Cardiac fibroblast (primary cell): ENCODE data around the gene UAP1.

ENCODE experiments used
- DNase-seq, 2 donors: peaks; one replicate each; pipeline versions ENCODE4 v3.0.0 to v3.0.0-alpha.2; 2010; ENCODE audit warnings: low read depth in 2 of 2
- H3K4me3 ChIP-seq, 2 donors: replicated peaks in 1 of 2; 1 replicate in 1 of 2; 2 replicates in 1 of 2; pipeline ENCODE4 v1.5.1; 2011; ENCODE audit warnings: low read depth in 2 of 2, low read length in 2 of 2, mild to moderate bottlenecking in 2 of 2, moderate library complexity in 1 of 2
- TF ChIP-seq, protein P1 (sequence below): IDR thresholded peaks from one replicate; pipeline ENCODE4 v1.5.1; 2011; ENCODE audit warnings: low read depth, mild to moderate bottlenecking, low read length, inconsistent platforms

Gene UAP1

DNA sequence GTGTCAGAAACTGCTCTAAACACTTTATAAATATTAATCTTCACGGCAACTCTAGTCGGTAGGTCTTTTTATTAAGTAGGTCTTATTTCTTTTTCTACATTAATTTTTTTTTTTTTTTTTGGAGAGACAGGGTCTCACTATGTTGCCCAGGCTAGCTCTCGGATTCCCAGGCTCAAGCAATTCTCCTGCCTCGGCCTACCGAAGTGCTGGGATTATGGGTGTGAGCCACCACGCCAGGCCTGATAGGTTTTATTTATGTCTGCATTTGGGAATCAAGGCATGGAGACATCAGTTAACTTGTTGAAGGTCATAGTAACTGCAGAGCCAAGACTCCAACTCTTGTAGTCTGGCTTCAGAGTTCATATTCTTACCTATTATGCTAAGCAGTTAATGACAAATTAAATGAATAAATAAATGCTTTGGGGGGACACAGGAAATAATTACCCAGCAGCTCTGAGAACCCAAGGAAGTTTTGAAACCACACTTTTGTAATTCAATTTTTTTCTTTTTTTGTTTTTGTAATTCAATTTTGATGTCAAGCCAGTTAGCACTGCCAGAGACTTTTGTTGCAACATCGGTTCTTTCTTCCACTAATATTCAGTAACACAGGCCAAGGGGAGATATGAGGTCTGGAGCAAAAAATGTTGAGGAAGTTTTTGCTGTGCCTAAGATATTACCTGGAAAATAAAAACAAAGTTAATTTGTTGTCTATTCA is 9.4 kb upstream of the UAP1 start:
- DNase-seq, result peak; percentile 63 to 74
- no peak overlapping the region for H3K4me3 ChIP-seq
- TF ChIP-seq, protein P1, sequence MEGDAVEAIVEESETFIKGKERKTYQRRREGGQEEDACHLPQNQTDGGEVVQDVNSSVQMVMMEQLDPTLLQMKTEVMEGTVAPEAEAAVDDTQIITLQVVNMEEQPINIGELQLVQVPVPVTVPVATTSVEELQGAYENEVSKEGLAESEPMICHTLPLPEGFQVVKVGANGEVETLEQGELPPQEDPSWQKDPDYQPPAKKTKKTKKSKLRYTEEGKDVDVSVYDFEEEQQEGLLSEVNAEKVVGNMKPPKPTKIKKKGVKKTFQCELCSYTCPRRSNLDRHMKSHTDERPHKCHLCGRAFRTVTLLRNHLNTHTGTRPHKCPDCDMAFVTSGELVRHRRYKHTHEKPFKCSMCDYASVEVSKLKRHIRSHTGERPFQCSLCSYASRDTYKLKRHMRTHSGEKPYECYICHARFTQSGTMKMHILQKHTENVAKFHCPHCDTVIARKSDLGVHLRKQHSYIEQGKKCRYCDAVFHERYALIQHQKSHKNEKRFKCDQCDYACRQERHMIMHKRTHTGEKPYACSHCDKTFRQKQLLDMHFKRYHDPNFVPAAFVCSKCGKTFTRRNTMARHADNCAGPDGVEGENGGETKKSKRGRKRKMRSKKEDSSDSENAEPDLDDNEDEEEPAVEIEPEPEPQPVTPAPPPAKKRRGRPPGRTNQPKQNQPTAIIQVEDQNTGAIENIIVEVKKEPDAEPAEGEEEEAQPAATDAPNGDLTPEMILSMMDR, result no peak

DNA sequence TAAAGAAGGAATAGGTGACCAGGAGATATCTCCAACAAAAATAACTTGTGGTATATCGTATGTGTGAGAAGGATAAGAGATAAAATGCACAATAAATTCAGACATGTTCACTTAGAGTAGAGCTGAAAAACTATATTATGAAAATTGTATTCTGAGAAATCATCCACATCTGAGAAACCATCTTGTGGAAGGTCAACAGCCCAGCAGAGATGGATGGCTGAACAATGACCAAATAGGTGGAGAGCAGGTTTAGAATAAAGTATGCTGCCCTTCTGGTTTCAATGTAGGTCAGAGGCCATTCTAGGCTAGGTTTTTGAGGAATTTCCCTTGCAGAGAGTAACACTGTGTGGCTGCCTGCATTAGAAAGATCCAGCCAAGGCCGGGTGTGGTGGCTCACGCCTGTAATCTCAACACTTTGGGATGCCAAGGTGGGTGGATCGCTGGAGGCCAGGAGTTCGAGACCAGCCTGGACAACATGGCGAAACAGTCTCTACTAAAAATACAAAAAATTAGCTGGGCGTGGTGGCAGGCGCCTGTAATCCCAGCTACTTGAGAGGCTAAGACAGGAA is 8.8 kb upstream of the UAP1 start:
- no peak overlapping the region for H3K4me3 ChIP-seq
- no peak for DNase-seq
- TF ChIP-seq, protein P1, result no peak

DNA sequence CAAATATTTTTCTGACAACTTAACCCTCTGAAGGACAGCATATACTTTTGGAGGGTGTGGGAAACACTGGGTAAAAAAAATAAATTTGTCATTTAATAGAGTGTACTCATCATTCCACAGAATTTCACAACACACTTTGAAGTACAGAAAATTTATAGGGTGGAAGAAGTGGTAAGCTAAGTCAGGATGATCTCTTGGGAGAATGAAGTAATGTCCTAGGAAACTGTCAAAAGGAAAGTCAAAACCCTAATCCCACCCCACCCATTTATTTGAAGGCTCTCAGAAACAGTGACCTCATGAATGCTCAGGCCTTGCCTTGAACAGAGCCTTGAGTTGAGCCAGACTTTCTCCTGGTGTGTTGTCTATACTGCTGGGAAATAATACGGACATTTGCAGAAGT is 7.3 kb upstream of the UAP1 start:
- TF ChIP-seq, protein P1, result no peak
- DNase-seq, result peak; percentile 32 to 82

DNA sequence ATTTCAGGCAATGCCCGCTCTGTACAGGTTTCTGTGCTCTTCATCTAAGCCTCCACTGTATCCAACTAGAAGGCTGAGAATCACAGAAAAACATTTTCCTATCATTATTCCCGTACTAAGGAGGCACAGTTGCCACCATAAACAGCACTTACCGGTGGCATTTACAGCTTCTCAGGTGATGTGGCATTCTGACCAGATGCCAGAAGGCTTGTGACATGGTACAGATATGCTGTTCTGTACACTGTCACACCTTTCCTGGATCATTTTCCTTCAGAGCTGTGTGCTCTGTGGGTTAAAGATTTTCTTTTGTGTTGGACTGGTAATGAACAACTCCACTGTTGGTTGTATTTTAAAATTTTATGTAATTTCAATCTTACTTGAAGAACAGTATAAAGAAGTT is 4.0 kb upstream of the UAP1 start:
- DNase-seq, result no peak
- TF ChIP-seq, protein P1, result no peak
- no peak overlapping the region for H3K4me3 ChIP-seq

More for the DNA sequence above, 7.3 kb upstream of the UAP1 start:
- no peak overlapping the region for H3K4me3 ChIP-seq

DNA sequence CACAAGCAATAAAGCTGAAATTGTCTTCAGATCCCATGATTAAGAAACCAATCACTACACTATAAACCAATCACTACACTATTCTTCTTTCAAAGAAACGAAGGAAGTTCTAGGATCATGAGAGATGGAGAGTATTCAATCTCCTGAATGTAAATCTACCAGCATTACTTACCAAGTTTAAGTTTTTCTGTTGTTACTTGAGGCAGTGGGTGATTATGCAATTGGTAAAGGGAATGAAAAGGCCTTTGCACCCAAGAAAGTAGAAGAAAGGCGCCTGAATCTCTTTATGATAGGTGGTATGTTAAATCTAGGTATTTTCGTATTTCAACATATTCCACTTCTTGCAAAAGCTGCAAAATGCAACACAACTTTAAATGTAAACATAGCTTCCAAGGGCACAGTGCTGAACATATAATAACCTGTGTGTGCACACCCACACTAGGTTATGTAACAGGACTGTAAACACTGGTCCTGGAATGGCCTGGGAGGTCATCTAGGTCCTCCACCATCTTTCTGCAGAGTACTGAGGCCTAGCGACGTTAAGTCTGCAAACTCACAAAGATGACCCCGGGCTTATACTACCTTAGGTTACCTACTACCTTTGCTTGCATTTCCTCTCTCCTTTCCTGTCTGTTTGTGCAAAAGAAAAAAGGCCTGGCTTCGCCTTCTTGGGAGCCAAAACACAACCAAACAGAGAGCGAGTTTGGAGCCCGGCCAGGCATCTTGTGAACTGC is 1.1 kb upstream of the UAP1 start:
- TF ChIP-seq, protein P1, result no peak
- peak overlapping the region; percentile 59 to 63 for H3K4me3 ChIP-seq
- DNase-seq, result no peak

DNA sequence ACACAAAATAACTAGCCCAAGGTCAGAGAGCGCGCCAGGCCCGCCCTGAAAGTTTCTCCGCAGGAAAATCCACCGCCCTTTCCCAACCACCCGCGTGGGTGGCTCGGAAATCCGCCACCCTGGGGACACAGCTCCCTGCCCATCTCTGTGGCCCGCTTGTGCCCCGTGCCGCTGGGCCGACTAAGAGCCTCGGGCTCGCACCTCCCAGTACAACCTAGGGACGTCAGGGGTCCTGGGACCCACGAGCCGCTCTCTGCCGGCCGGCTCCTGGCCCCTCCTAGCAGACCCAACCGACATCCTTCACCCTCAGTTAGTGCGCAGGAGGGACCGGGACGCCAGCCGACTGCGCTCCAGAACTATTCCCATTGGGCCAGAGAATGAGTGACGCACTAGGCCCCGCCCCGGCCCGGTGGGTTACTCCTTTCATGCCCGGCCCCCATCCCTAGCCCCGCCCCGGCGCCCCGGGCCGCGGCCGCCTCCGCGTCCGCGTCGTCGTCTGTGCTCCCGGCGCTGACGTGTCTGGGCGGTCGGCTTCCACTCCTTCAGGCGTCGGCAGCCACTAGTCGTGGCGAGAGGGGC is 396 bp upstream of the UAP1 start:
- TF ChIP-seq, protein P1, result no peak
- H3K4me3 ChIP-seq, result peak overlapping the region; percentile 59 to 94
- peak; percentile 98 to 99 for DNase-seq
